Measurements from ENCODE around the gene MMP15. TPM values are rescaled to one million over a fixed set of nuclear protein-coding genes. Genes with fewer than 3 reads are reported as not detected.

MMP15 gene
- total and polyA plus RNA-seq, 4 donors: 19.5 to 44.5 (median 29.4) TPM

- DNase-seq (no peak), ATAC-seq (ENCODE audit: insufficient read depth, low FRiP score) (no peak)
- 89 to 90% methylated on average over 31 of the region's 31 CpGs for WGBS, 2 donors
- peaks cover 0 to 15% (median 4%) of the 10 kb centered on the region in 5 donors for H3K4me1 ChIP-seq (ENCODE audit: control insufficient read depth in 5 of 5, insufficient read depth in 5 of 5, low read length in 5 of 5)
- no peak overlapping the region for H3K4me3 ChIP-seq
- no peaks in the 10 kb centered on the region for H3K27me3 ChIP-seq (ENCODE audit: control insufficient read depth in 3 of 3, insufficient read depth in 3 of 3, low read length in 2 of 3)
- no peak overlapping the region for H3K9ac ChIP-seq (ENCODE audit: insufficient read depth in 1 of 2, low read length in 2 of 2)
- H3K36me3 ChIP-seq (ENCODE audit: control insufficient read depth in 4 of 4, insufficient read depth in 4 of 4, low read length in 4 of 4): peaks cover 0 to 39% (median 1%) of the 10 kb centered on the region in 4 donors
- H3K9me3 ChIP-seq (ENCODE audit: control insufficient read depth in 4 of 4, insufficient read depth in 3 of 4, low read length in 3 of 4): no peaks in the 10 kb centered on the region
- no peak for TF ChIP-seq CTCF (IDR thresholded peaks at IDR 0.05; ENCODE audit: control extremely low read depth, extremely low read depth)
- H3K27ac ChIP-seq (ENCODE audit: low read depth in 1 of 2, low read length in 1 of 2): no peak overlapping the region
Measured at GRCh38 chr16:58045096-58045495, 19.5 kb downstream of the MMP15 start.

DNA sequence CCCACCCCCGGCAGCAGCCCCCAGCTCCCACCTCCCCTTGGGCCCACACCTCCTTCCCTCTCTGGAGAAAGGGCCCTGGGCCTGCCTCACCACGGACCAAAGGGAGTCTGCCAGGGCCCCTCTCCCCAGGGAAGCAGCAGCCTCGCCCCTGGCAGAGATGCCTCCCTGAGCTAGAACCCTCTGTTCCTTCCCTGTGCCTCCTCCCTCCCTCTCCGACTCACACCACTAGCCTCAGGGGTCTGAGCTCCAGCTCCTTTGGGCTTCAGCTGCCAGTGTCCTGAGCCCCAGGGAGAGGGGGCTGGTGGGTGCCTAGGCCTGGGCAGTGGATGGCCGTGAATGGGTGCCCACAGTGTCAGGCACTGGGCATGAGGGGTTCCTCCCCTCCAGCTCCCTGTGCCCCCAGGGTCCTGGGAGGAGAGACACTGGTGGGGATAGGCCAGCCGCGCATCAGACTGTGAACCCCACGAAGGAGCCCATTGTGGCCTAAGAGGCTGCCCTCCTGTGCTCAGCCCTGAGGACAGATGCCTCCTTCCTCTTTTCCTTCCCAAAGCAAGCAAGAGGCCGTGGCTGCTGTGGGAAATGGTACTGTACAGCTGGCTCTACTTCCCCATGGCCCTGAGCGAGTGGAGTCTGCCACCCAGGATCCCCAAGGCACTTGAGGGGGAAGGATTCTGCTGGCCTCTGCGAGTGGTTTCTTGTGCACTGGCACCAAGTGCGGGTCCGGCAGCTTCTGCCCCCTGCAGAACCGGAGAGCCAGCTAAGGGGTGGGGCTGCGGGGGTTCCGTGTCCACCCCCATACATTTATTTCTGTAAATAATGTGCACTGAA lies 20.7 kb downstream of the MMP15 start:
- TF ChIP-seq CTCF (IDR thresholded peaks at IDR 0.05; ENCODE audit: control extremely low read depth, extremely low read depth): no peak
- peaks cover 0 to 15% (median 4%) of the 10 kb centered on the region in 5 donors for H3K4me1 ChIP-seq (ENCODE audit: control insufficient read depth in 5 of 5, insufficient read depth in 5 of 5, low read length in 5 of 5)
- peaks cover 0 to 30% (median 0%) of the 10 kb centered on the region in 4 donors for H3K36me3 ChIP-seq (ENCODE audit: control insufficient read depth in 4 of 4, insufficient read depth in 4 of 4, low read length in 4 of 4)
- H3K9ac ChIP-seq (ENCODE audit: insufficient read depth in 1 of 2, low read length in 2 of 2): no peak overlapping the region
- no peaks in the 10 kb centered on the region for H3K27me3 ChIP-seq (ENCODE audit: control insufficient read depth in 3 of 3, insufficient read depth in 3 of 3, low read length in 2 of 3)
- ATAC-seq (ENCODE audit: insufficient read depth, low FRiP score): no peak
- H3K4me3 ChIP-seq: no peak overlapping the region
- WGBS, 2 donors: 71 to 72% methylated on average over 16 of the region's 16 CpGs
- no peaks in the 10 kb centered on the region for H3K9me3 ChIP-seq (ENCODE audit: control insufficient read depth in 4 of 4, insufficient read depth in 3 of 4, low read length in 3 of 4)
- no peak for DNase-seq
- no peak overlapping the region for H3K27ac ChIP-seq (ENCODE audit: low read depth in 1 of 2, low read length in 1 of 2)

- no peak overlapping the region for H3K9ac ChIP-seq (ENCODE audit: insufficient read depth in 1 of 2, low read length in 2 of 2)
- 59 to 76% methylated on average over 5 to 6 of the region's 6 CpGs for WGBS, 2 donors
- TF ChIP-seq CTCF (IDR thresholded peaks at IDR 0.05; ENCODE audit: control extremely low read depth, extremely low read depth): no peak
- no peaks in the 10 kb centered on the region for H3K9me3 ChIP-seq (ENCODE audit: control insufficient read depth in 4 of 4, insufficient read depth in 3 of 4, low read length in 3 of 4)
- H3K27me3 ChIP-seq (ENCODE audit: control insufficient read depth in 3 of 3, insufficient read depth in 3 of 3, low read length in 2 of 3): no peaks in the 10 kb centered on the region
- DNase-seq: no peak
- H3K4me1 ChIP-seq (ENCODE audit: control insufficient read depth in 5 of 5, insufficient read depth in 5 of 5, low read length in 5 of 5): peaks cover 0 to 15% (median 4%) of the 10 kb centered on the region in 5 donors
- peaks cover 0 to 23% (median 0%) of the 10 kb centered on the region in 4 donors for H3K36me3 ChIP-seq (ENCODE audit: control insufficient read depth in 4 of 4, insufficient read depth in 4 of 4, low read length in 4 of 4)
- H3K4me3 ChIP-seq: no peak overlapping the region
- ATAC-seq (ENCODE audit: insufficient read depth, low FRiP score): no peak
- H3K27ac ChIP-seq (ENCODE audit: low read depth in 1 of 2, low read length in 1 of 2): peak overlapping the region in 1 of 2 donors; percentile 20
Measured at GRCh38 chr16:58046936-58047335, 21.4 kb downstream of the MMP15 start.

Measured in lung (tissue), 12 donors.